Hematopoietic multipotent progenitor cell treated with erythropoietin and hydrocortisone succinate and interleukin-3 and kit ligand, for 6 days (in vitro differentiated cells): ENCODE results near the gene RAD51AP1.
A peak's percentile ranks its signal among the peaks of the same experiment; 100 is the strongest.

Source experiments
- DNase-seq: peaks from one replicate; pipeline ENCODE4 v3.0.0-alpha.2; 2015

The RAD51AP1 gene

GRCh38 chr12:4552191-4552590 is 13.5 kb downstream of the RAD51AP1 start:
- no peak for DNase-seq

GRCh38 chr12:4553943-4554342 is 15.3 kb downstream of the RAD51AP1 start:
- DNase-seq, result no peak

- DNase-seq, result no peak
These were observed 17.1 kb downstream of the RAD51AP1 start for GRCh38 chr12:4555804-4556203.

GRCh38 chr12:4556735-4557530 is 18.2 kb downstream of the RAD51AP1 start:
- no peak for DNase-seq

GRCh38 chr12:4557586-4557985 is 18.9 kb downstream of the RAD51AP1 start:
- DNase-seq, result no peak

GRCh38 chr12:4558171-4558570 is 19.5 kb downstream of the RAD51AP1 start:
- no peak for DNase-seq

GRCh38 chr12:4562034-4562657 is 23.5 kb downstream of the RAD51AP1 start, which contains the start of gene DYRK4:
TSS of gene DYRK4 (plus strand) at chr12:4562208. CDS start at chr12:4562246, 38 bp downstream.
- peak; percentile 87 for DNase-seq

- no peak for DNase-seq
These were observed 24.6 kb downstream of the RAD51AP1 start for GRCh38 chr12:4563336-4563735.

GRCh38 chr12:4564818-4565217 is 26.1 kb downstream of the RAD51AP1 start:
- no peak for DNase-seq

- DNase-seq, result no peak
These were observed 27.8 kb downstream of the RAD51AP1 start for GRCh38 chr12:4566474-4566873.

GRCh38 chr12:4567073-4567881 is 28.6 kb downstream of the RAD51AP1 start:
- peak; percentile 44 for DNase-seq

- no peak for DNase-seq
These were observed 30.6 kb downstream of the RAD51AP1 start for GRCh38 chr12:4569261-4569660.

GRCh38 chr12:4572680-4573079 is 34.0 kb downstream of the RAD51AP1 start:
- peak; percentile 32 for DNase-seq

- peak; percentile 74 for DNase-seq
These were observed 40.8 kb downstream of the RAD51AP1 start for GRCh38 chr12:4579305-4580102.

GRCh38 chr12:4580281-4580688 is 41.6 kb downstream of the RAD51AP1 start:
- DNase-seq, result no peak

- DNase-seq, result no peak
These were observed 45.6 kb downstream of the RAD51AP1 start for GRCh38 chr12:4584281-4584680.

GRCh38 chr12:4584896-4585295 is 46.2 kb downstream of the RAD51AP1 start:
- no peak for DNase-seq

GRCh38 chr12:4586500-4586899 is 47.8 kb downstream of the RAD51AP1 start:
- no peak for DNase-seq

GRCh38 chr12:4587108-4587507 is 48.4 kb downstream of the RAD51AP1 start:
- DNase-seq, result no peak

GRCh38 chr12:4588916-4589315 is 50.2 kb downstream of the RAD51AP1 start:
- no peak for DNase-seq

GRCh38 chr12:4589941-4590340 is 51.3 kb downstream of the RAD51AP1 start:
- no peak for DNase-seq

GRCh38 chr12:4591180-4591687 is 52.5 kb downstream of the RAD51AP1 start:
- no peak for DNase-seq
